Endometrial microvascular endothelial cells (primary cell): Measurements from ENCODE around the gene CD59. TPM values are rescaled to one million over a fixed set of nuclear protein-coding genes. Genes with fewer than 3 reads are reported as not detected.

ENCODE experiments used
- in situ Hi-C: cut with HindIII; loops from 2 replicates; pipeline ENCODE4 v1.10.0; 2017; ENCODE audit warnings: low sequenced_read_pairs, low pct_unique_long_range_greater_than_20kb; ENCODE audit errors: inconsistent ontology term
- total RNA-seq: library from RNA; depleted of rRNA; stranded (reverse); fragments of >200 nt; gene quantifications from one replicate; pipeline ENCODE4 v1.2.3, GENCODE V29; 2015; ENCODE audit errors: inconsistent ontology term

Gene CD59, protein sequence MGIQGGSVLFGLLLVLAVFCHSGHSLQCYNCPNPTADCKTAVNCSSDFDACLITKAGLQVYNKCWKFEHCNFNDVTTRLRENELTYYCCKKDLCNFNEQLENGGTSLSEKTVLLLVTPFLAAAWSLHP
- total RNA-seq: 2,591 TPM

GRCh38 chr11:33736148-33736812, at the start of gene CD59:
TSS of gene CD59 (minus strand) at chr11:33736423. CDS start at chr11:33722445, 13,978 bp downstream.
- in situ Hi-C loops: no loop called here

DNA sequence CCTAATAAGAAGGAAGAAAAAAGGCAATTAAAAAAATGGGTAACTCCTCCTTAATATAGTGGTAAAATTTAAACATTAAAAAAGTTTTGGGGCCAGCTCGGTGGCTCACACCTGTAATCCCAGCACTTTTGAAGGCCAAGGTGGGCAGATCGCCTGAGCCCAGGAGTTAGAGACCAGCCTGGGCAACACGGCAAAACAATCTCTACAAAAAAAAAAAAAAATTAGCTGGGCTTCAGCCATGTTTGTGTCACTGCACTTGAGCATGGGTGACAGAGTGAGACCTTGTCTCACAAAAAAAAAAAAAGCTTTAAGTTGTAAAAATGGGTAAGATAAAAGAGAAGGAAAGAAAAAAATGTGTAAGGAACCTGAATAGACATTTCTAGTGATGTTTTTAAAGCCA, 49.4 kb upstream of the CD59 start:
- in situ Hi-C loops: no loop called here

DNA sequence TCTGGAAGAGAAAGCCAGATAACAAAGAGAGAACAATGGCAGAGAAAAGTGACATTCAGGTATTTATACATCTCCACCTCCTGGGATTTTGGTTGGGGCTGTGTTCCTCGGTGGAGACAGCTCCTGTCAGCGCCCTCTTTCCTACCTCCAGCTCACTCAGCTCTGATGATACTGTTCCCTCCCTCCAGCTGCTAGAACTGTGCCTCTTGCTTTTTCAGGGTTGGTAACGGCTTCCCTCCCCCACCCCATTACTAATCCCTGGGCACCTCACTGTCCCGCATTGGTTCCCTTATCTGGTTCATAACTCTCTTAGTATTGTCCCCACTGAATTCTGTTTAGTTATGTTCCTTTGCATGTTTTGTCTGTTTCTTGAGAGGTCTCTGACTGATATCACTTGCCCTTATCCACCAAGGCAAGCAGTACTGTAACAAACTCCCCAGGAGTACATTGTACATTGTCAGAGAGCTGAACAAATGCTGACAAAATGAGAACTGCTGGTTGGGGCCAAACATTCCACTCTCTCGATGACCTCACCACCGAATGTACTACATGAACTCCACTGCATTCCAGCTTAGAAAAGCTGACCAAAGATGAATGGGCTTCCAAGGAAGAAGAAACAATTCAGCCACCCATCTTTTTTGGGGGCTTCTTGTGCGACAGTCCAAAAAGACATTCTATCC, 43.8 kb upstream of the CD59 start:
- in situ Hi-C loops: no loop called here

DNA sequence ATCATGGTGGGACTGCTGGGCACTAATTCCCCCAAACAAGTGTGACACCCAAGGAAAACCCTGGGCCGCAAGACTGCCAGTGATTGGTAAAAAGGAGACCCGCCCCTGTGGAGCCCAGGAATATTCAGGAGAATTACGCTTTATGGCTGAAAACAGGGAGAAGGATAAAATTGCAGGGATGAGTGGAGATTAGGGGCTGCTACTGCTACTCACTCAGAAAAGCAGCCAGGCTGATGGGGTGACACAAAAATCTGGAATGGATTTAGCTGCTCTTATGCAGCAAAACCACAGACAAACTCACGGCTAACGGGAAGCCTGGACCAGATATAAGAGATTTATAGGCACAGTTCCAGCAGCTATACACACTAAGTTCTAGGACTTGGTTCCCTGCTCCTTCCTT, 42.5 kb upstream of the CD59 start:
- in situ Hi-C loops: no loop called here

DNA sequence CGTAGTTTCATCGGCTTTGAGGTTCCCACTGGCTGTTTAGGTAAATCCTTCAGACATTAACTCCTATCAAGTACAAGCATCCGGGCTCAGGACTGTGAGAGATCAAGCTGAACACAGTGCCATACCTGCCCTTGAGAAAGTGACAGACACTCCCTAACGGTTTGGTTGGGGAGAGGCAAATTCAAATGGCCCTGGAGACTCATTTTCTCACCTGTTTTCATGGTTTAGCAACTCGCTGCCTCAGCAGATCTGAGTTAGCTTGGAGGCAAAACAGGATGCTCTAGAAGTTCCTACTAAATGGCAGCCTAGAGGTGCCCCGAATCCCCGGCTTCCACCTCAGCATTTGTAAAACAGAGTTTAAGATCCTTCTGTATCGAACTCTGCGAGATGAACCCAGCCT, 41.7 kb upstream of the CD59 start:
- in situ Hi-C loops: no loop called here

DNA sequence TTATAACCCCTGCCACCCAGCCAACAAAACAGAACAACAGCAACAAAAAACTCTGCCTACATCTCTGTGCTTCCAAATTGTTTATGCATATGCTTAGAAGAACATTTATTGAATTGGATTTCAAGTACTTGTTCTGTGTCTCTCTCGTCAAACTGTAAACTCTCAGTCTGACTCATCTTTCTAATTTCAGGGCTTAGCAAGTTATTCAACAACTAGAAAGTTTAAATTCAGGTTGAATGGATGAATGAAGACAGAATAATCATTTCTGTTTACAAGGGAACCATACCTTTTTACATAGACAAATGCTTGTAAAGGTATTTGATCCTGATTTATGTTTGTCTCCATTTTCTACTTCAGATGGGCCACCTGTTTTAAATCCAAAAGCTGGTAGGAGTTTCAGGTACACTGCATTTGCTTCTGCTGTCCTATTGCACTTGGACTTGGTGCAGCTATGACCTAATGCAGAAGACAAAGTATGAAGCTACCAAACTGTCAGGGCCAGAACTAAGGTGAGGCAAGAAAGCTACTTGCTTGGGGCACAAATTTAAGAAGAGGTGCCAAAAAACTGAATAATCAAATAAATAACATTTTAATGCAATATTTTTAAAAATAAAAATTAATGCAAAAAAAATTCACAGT, 39.7 kb upstream of the CD59 start:
- in situ Hi-C loops: no loop called here

GRCh38 chr11:33775467-33775807, 39.2 kb upstream of the CD59 start:
- in situ Hi-C loops: no loop called here

DNA sequence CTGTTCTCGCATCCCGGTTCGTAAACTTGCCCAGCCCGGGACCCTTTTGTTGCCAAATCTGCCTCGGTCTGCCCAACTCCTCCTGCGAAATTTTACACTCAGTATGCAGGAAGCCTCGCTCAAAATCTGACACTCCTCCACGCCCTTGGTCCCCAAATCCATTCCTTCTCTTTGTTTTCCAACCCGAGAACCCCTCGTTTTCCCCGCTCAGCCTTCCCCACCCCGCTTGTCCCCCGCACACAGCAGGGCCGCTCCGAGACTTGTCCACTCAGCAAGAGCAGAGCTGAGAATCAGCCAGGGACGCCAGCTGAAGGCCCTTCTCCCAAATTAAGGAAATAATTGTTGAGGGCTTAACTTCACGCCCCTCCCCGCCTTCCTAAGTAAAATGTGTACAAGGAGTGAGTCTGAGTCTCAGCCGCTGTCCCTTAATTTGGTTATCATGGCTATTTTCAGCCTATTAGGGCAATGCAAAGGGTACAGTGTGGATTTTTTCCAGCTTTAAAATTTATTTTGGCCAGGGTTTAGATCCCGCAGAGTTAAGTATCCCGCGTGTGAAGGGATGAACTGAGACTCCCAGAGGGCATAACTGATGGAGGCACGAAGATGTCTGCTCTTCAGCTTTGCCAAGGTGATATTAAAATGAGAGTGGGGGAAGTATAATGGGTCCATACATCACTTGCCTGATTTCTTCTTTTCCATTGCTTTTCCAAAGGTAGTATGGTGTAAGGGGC, 38.7 kb upstream of the CD59 start:
- in situ Hi-C loops: no loop called here

GRCh38 chr11:33773987-33774735, 37.9 kb upstream of the CD59 start, which contains the start of gene FBXO3:
TSS of gene FBXO3 (minus strand) at chr11:33774520. CDS start at chr11:33774497, 23 bp downstream.
- in situ Hi-C loops: no loop called here

- in situ Hi-C loops: no loop called here
These were observed 37.3 kb upstream of the CD59 start for GRCh38 chr11:33773404-33773986.

DNA sequence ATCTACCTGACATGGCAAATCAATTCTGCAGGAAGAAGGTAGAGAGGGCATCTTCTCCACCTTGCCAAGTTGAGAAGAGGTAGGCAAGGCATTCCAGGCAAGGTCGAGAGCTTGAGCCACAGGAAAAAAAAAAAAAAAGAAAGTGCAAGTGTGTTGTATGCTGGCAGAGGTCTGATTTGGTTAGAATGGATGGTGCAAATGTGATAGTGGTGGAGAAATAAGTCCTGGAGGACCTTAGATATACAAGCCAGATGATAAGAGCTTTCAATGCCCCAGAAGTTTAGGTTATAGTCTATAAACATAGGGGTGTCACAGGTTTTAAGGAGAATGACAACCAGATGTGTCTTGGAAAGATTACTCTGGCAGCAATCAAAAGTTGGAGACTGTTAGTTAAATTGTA, 36.6 kb upstream of the CD59 start:
- in situ Hi-C loops: no loop called here

DNA sequence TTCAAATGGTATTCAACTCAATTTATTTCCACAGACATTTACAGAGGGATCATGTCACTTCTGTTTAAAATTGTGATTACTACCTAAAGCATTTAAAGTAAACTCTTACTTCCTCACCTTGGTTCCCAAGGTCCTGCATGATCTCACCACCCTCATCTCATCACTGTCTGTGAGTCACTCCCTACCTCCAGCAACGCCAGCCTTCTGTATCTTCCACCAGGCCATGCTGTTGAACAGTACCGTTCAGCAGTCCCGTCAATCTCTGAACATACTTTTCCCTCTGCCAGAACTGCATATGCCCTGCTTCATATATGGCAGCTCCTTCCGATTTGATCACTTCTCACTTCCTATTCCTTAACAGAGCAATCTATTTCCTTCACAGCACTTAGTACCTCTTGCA, 36.1 kb upstream of the CD59 start:
- in situ Hi-C loops: no loop called here

GRCh38 chr11:33770236-33770635, 34.0 kb upstream of the CD59 start:
- in situ Hi-C loops: no loop called here

DNA sequence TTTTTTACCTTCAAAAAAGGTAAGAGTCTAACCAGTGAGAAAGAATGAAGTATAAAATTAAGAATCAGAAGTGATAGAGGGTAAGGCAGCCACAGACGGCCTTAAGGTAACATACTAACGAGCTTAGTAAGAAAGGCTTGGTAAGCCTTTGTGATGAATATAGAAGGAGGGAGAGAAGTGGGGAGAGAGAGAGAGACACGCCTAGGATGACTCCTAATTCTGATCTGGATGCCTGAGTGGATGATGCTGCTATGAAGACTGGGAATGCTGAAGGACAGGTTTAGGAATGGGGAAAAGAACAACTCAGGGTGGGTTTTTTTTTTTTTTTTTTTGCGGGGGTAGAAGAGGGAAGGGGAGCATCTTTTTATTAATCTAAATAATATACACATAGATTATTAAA, 33.3 kb upstream of the CD59 start:
- in situ Hi-C loops: no loop called here

- in situ Hi-C loops: no loop called here
These were observed 31.4 kb upstream of the CD59 start for GRCh38 chr11:33767624-33768023.

DNA sequence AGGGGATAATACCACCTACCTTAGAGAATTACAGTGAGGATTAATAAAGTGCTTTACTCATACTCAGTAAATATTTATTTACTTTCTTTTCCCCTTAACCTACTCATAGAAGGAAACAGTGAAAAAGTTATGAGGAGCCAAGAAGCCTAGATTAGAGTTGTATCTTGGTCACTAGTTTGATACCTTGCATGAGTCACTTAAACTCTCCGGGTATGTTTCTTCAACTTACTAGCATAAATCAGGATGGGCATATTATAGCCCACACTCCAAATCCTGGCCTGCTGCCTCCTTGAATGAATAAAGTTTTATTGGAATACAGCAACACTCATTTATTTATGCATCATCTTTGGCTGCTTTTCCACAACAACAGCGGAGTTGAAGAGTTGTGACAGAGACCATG, 29.9 kb upstream of the CD59 start:
- in situ Hi-C loops: no loop called here

DNA sequence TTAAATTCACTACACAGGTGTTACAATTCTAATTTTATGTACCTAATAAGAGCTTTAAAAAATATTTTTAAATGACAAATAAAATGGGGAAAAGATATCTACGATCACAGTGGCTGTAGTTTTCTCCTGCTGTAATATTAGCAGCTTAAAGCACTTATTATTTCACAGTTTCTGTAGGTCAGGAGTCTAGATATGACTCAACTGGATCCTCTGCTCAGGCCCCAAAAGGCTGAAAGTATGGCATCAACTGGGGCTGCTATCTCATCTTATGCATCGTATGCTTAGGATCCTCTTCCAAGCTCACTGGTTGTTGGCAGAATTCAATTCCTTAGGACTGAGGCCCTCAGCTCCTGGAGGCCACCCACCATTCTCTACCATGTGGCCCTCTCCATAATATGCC, 25.2 kb upstream of the CD59 start:
- in situ Hi-C loops: no loop called here

GRCh38 chr11:33753304-33753967, 17.2 kb upstream of the CD59 start:
- in situ Hi-C loops: no loop called here
